Measurements from ENCODE around the gene TSPAN5. TPM values are rescaled to one million over a fixed set of nuclear protein-coding genes. Genes with fewer than 3 reads are reported as not detected.

TSPAN5 gene
- total RNA-seq, 2 donors from 2014 or later = 7.4 to 11.8 TPM

GRCh38 chr4:98606894-98607293 is 51.5 kb downstream of the TSPAN5 start:
- Histone ChIP-seq H3K4me1 (ENCODE audit: control insufficient read depth, insufficient read depth, low read length) (peaks cover 3% of the 10 kb centered on the region), H3K9ac (ENCODE audit: extremely low read depth, low read length, poor library complexity, severe bottlenecking) (no peak overlapping the region), H3K4me3 (ENCODE audit: low read length) (no peak overlapping the region), H3K27me3 (ENCODE audit: control insufficient read depth, insufficient read depth, low read length, poor library complexity, severe bottlenecking) (no peaks in the 10 kb centered on the region), H3K36me3 (ENCODE audit: control insufficient read depth, insufficient read depth, low read length) (no peaks in the 10 kb centered on the region), H3K27ac (ENCODE audit: low read depth, low read length) (no peak overlapping the region), H3K9me3 (ENCODE audit: control insufficient read depth, low read length) (no peaks in the 10 kb centered on the region)
- Mint-ChIP-seq H3K9me3 (no peaks in the 10 kb centered on the region), H3K27ac (no peak overlapping the region), H3K4me1 (peaks cover 38% of the 10 kb centered on the region), H3K4me3 (no peak overlapping the region), H3K27me3 (ENCODE audit: insufficient read depth) (no peaks in the 10 kb centered on the region), H3K36me3 (ENCODE audit: low read depth) (no peaks in the 10 kb centered on the region)
- no peak for TF ChIP-seq CTCF (conservative IDR thresholded peaks at IDR 0.05)
- DNase-seq = peak; percentile 57
- WGBS, 2 experiments (ENCODE audit: insufficient coverage in 1 of 2, insufficient read length in 1 of 2) = 76 to 78% methylated on average over 3 to 6 of the region's 6 CpGs

DNA sequence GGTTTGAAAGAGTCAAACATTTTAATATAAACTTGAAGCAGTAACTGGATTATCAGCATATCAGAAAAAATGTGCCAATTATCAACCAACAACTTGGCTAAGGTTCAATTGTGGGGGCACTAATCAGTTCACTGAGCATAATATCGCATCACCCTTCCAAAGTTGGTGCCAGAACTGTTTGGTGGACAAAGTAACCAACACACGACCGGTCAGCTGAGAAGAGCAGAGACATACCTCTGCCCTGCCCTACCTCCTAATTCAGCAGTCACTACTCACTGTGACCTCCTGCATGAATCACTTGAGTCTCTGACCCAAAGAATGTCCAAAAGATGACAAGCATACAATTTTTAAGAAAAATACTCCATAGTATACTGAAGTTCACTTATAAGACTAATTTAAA is 53.2 kb downstream of the TSPAN5 start:
- Mint-ChIP-seq H3K36me3 (ENCODE audit: low read depth) (no peaks in the 10 kb centered on the region), H3K9me3 (peaks cover 10% of the 10 kb centered on the region), H3K4me3 (no peak overlapping the region), H3K27ac (no peak overlapping the region), H3K27me3 (ENCODE audit: insufficient read depth) (no peaks in the 10 kb centered on the region), H3K4me1 (peaks cover 33% of the 10 kb centered on the region)
- H3K9ac ChIP-seq (ENCODE audit: extremely low read depth, low read length, poor library complexity, severe bottlenecking) = no peak overlapping the region
- DNase-seq = no peak
- 92 to 97% methylated on average over 3 of the region's 3 CpGs for WGBS, 2 experiments (ENCODE audit: insufficient coverage in 1 of 2, insufficient read length in 1 of 2)
- H3K4me1 ChIP-seq (ENCODE audit: control insufficient read depth, insufficient read depth, low read length) = peaks cover 3% of the 10 kb centered on the region
- H3K9me3 ChIP-seq (ENCODE audit: control insufficient read depth, low read length) = peaks cover 10% of the 10 kb centered on the region
- no peaks in the 10 kb centered on the region for H3K27me3 ChIP-seq (ENCODE audit: control insufficient read depth, insufficient read depth, low read length, poor library complexity, severe bottlenecking)
- H3K4me3 ChIP-seq (ENCODE audit: low read length) = no peak overlapping the region
- H3K27ac ChIP-seq (ENCODE audit: low read depth, low read length) = no peak overlapping the region
- TF ChIP-seq CTCF (conservative IDR thresholded peaks at IDR 0.05) = no peak
- no peaks in the 10 kb centered on the region for H3K36me3 ChIP-seq (ENCODE audit: control insufficient read depth, insufficient read depth, low read length)

DNA sequence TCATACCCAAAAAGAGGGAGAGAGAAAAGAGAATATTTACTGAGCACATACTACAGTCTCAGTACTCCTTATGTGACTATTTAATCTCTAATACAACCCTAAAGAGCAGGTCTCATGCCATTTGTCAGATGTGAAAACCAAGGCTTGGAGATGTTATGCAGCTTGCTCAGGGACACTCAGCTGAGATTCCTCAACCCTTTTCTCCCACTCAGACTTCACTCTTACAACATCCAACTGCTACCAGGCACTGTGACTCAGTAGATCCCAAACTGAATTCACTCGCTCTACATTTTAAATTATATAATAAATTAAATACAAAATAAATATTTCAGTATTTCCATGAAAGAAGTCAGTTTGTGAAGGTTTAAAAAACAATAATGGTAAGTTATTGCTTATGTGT is 53.7 kb downstream of the TSPAN5 start:
- Histone ChIP-seq H3K9me3 (ENCODE audit: control insufficient read depth, low read length) (peaks cover 15% of the 10 kb centered on the region), H3K36me3 (ENCODE audit: control insufficient read depth, insufficient read depth, low read length) (no peaks in the 10 kb centered on the region), H3K4me1 (ENCODE audit: control insufficient read depth, insufficient read depth, low read length) (peaks cover 3% of the 10 kb centered on the region), H3K27ac (ENCODE audit: low read depth, low read length) (no peak overlapping the region), H3K27me3 (ENCODE audit: control insufficient read depth, insufficient read depth, low read length, poor library complexity, severe bottlenecking) (no peaks in the 10 kb centered on the region), H3K4me3 (ENCODE audit: low read length) (no peak overlapping the region), H3K9ac (ENCODE audit: extremely low read depth, low read length, poor library complexity, severe bottlenecking) (no peak overlapping the region)
- Mint-ChIP-seq H3K4me1 (peaks cover 31% of the 10 kb centered on the region), H3K27ac (no peak overlapping the region), H3K27me3 (ENCODE audit: insufficient read depth) (no peaks in the 10 kb centered on the region), H3K4me3 (no peak overlapping the region), H3K9me3 (peaks cover 15% of the 10 kb centered on the region), H3K36me3 (ENCODE audit: low read depth) (peaks cover 3% of the 10 kb centered on the region)
- no peak for DNase-seq
- TF ChIP-seq CTCF (conservative IDR thresholded peaks at IDR 0.05) = no peak
- WGBS, 2 experiments (ENCODE audit: insufficient coverage in 1 of 2, insufficient read length in 1 of 2) = no CpG with 5 or more reads among the region's 1 CpG

Measured in endodermal cell (in vitro differentiated cells).